HG03457 (cell line): ENCODE measurements around the gene GLDN.

Experiments used
- ATAC-seq: cut with Tn5 transposase; IDR thresholded peaks from one replicate; pipeline ENCODE4 v1.9.1; 2021; ENCODE audit warnings: moderate number of reproducible peaks; ENCODE audit not compliant: unreplicated experiment

Gene GLDN

DNA sequence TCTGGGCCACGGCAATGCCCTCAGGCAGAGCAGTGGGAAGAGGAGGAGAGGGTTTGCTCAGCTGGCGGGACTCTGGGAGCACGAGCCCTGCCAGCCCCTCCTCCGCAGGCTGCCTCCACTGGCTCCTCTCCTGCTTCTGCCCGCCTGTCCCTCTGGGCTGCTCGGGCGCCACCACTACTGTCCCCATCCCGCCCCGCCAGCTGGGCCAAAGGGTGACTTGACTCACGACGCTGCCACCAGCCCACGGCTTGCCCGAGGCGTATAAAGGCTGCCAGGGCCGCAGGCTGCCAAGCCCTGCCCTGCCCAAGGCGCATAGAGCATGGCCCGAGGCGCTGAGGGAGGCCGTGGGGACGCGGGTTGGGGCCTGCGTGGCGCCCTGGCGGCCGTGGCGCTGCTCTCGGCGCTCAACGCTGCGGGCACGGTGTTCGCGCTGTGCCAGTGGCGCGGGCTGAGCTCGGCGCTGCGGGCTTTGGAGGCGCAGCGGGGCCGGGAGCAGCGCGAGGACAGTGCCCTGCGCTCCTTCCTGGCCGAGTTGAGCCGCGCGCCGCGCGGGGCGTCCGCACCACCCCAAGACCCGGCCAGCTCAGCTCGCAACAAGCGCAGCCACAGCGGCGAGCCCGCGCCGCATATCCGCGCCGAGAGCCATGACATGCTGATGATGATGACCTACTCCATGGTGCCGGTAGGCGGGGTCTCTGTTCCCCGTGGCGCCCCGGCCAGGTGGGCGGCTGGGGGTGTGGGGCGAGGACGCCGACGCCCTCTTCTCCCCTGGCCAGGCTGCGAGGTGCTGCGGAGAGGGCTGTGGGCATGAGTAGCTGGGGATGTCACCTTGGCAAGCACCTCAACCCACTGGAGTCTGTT is at the start of gene GLDN:
TSS of gene GLDN (plus strand) at position 290 of the 861 bp plus-strand sequence. CDS start at position 320, 30 bp downstream.
- no peak for ATAC-seq

DNA sequence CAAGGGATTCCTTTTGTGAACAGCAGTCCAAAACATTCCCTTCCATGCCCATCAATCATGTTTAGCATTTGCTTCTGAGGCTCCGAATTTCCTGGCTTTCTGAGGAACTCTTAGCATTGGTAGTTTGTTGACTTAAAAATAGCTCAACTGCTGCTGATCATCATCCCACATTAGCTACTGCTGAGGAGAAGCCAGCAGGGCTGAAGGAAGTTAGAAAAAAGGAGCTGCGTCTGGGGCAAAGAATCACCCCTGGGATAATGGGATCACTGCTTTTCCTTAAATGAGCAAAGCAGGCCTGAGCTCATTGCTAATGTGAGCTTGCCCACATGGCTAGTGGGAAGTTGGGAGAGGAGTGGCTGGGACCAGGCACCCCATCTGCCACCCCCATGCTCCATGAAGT is 42.8 kb upstream of the GLDN start:
- no peak for ATAC-seq

DNA sequence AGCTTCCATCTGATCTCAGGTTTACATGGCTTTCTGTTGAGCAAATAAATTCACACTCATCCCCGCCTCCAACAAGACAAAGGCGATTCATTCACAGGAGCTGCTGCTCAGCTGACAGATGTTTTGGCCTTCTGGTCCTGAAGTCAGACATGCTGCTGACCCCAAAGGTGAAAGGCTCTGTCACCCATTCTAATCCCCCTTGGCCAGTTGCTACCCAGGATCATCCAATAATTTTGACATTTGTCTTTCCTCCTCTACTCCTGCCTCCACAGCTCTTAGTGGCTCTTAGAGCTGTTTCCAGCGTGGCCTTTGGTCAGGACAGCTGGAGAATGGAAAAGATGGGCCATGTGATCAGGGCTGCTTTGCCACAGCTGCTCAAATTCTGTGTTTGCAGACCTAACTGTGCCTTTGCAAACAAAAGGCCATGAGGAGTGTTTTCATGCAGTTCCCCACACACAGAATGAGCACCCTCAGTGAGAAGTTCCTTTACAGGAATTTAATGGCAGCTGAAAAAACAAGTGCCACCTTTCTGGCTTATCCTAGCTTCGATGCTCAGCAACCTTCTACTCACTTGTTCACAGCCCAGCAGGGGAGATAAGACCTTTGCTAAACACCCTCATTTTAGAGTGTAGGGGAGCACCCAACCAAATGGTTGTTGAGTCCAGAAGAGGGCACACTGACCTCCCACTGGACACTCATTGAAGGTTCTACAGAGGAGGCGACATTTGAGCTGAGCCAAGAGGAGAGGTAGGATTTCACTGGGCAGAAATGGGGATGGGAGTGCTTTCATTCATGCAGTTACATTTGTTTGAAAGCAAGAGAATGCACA is 42.1 kb upstream of the GLDN start:
- ATAC-seq = no peak

DNA sequence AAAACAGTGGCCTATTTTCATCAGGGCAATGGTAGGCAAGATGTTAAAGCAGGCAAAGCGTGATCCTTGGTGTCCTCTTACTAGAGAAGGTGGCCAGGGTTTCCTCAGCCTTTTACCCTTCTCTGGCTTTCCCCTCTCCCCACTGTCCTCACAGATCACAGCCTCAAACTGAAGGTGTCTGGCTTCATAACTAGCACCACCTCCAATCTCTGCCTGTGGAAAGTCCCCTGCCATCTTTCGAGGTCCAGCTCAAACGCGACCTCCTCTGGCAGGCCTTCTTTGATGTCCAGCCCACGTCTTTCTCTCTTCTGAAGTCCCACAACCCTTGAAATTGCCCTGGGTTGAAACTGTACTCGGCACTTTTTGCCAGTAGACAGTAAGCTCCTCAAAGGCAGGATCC is 39.0 kb upstream of the GLDN start:
- ATAC-seq = no peak

DNA sequence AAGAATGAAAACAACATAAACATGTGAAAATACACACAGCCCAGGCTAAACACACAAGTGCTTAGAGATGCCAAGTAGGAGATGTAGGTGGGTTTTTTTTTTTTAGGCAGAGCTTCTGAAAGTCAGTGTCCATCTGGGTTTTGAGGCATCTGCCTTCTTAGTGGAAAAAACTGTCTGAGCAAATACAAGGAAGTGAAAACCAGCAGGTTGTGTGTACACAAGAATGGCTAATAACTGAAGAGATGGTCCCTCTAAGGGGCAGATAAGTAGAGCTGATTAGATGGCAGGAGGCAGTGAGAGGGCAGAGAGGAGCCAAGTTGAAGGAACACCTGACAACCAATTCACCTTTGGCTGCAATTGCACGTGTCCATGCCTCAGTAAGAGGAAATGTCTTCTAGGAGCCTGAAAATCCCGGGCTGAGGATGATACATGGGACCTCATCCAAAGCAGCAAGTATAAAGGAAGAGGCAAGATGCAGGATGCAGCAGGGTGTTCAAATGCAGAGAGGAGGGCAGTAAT is 37.9 kb upstream of the GLDN start:
- ATAC-seq = no peak

DNA sequence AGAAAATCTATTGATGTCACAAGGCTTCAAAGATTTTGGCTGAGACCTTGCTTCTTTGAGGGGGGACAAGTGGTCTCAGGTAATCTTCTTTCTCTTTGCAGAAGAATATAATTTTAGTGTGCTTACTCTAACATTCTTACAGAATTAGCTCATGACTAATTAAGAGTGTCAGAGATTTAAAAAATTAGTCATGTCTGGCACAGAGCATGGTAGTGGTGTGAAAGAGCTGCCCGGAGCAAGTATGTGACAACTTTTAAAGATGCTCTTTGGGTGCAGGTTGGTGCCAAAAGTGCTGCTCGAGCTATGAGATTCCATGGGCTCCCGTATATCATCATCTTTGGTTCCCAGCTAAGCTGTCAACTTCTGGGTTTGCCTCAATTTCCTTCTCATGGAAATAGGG is 34.1 kb upstream of the GLDN start:
- no peak for ATAC-seq

DNA sequence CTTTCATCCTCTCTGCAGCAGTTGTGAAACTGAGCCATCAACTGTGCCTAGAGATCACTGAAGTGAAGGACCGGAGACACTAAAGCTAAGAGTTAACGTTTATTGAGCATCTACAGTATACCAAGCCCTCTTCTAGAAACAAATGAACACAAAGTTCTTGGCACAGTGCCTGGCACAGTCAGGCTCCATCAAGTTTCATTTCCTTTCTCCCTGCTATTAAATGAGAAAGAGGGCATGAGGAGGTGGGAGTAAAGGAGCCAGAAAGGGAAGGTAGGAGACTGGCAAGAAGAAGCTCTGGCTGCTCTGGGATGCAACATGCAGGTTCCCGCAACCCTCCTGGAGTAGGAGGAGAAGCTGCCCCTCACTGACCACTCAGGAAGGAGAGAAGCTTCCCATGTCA is 33.6 kb upstream of the GLDN start:
- no peak for ATAC-seq

DNA sequence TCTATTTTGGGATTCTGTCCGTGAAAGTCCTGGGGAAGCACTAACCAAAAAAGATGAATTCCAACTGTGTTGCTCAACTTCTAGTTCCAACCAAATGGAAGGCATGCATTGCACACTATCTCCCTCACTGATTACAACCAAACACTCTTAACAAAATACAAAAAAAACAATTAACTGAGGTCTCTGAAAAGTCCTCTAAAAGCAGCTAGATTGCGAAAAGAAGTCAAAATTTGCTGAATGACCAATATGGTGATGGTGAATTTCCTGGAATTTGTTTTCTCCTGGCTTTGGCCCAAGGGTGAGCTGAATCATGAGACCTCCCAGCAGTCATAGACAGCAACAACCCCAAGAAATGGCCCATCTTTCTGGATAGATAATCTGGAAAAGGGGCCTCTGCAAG is 31.4 kb upstream of the GLDN start:
- no peak for ATAC-seq

DNA sequence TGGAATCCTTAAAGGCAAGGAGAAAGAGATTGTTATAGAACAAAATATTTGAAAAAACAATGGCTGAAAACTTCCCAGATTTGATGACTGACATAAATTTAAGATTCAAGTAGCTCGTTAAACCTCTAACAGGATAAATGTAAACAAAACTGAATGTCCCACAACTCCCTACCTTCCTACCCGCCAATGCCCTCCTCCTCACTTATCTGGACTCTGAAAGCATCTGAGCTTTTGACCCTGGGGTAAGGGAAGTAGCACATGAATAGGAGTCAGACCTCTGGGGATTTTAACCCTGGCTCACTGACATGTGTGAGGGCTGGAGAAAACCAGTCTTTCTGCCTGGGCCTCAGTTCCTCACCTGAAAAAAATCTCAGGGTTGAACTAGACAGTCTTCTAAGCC is 29.9 kb upstream of the GLDN start:
- no peak for ATAC-seq

DNA sequence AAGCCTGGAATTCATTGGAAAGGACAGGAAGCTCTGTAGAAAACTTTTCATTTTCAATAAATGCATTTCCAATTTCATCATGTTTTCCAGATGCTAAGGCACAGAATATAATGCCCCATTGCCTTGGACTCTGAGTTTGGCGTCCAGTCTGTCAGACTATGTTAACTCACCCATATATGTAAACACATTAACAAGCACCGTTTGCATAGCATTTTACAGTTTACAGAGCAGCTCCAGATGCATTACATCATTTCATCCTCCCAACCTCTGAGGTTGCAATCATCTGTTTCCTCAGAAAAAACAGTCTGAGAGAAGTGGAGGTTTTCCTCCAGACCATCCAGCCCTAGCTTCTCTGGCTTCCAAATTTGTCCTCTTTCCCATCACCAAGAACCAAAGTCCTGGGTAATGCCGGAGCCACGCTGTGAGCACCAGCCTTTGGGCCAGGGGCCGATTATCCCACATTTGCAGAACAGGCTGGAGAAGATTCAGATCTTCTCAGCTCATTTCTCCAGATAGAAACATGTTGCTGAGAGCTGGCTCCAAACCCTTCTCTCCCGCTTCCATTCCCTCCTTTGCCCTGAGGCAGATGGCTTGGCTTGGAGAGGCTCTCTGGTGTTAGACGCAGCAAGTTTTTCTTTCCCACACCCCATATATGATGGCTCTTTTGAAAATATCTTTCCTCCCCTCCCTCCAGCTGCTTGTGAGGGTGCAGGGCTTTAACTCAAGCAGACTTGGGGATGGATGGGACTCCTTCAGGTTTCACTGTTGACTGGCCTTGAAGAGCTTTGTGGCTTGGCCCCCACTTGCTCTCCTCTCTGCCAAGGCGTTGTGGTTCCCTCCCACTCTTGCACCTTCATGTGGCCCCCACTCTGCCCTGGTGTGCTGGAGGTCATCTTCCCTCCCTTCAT is 29.0 kb upstream of the GLDN start:
- no peak for ATAC-seq

DNA sequence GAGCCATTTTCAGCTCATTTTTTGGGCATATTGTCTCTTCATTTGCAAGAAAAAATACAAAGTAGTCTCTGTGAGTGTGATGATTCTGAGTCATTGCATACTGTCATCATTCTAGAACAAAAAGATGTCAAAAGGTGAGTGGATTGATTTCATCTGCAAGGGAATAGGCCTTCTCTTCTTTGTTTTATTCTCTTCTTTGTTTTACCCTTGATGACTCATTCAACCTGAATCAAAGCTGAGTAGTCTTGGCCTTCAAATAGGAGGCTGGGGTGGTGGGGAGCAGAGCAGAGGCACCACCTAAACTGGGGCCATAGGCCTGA is 28.4 kb upstream of the GLDN start:
- no peak for ATAC-seq

DNA sequence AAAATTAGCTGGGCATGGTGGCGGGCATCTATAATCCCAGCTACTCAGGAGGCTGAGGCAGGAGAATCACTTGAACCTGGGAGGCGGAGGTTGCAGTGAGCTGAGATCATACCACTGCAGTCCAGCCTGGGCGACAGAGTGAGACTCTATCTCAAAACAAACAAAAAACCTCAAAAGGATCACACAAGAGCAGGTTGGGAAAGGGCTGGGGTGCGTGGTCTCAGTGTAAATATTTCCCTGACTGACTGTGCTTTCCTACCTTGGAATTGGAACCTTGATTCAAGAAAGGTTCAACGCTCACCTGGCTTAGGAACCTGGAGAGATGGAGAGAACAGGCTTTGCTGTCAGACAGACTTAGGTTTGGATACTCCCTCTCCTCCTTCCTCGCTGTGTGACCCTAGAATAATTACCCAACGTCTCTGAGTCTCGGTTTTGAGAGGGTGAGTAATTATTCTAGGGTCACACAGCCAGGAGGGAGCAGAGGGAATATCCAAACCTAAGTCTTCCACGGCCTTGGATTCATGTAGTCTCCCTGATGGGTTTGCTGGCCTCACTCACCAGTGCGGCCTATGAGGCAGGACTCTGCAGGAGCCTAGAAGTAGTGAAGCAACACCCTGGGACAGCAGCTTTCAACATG is 27.7 kb upstream of the GLDN start:
- no peak for ATAC-seq

DNA sequence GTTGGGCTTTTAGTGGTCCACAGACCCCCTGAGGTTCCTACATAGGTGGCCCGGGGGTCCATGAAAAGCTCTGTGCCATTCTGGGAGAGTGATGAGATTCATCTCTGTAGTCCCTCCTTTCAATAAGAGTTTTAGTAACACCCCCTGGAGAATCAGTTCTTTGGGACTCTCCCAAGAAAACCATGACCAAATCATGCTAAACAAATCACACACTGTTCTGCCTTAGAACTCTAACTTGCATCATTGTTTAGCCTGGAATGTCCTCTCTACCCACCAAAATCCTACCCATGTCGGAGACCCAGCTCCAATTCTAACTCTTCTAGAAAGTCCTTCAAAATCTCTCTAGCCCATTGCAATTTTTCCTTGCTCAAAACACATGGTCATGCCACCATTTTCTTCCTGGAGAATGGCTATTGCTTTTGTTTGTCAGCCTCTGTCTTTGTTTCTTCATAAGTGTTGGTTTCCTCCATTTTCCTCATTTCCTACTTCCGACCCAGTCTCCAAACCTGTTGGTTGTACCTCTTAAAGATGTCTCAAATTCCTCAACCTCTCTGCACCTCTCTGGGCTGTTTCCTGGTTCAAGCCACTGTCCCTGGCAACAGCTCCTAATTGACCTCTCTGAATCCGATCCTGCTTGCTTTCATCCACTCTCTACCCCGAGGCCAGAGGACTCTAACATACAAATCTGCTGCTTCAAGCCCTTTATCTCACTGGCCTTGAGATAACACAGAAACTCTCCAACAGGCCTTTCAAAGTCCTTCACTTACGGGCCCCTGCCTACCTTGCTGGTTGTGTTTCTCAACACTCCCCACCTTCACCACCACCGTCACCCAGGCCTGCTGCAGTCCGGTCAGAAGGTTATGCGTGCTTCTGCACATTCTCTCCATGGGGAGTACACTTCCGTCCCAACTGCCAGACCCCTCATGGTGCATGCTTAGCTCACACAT is 26.8 kb upstream of the GLDN start:
- ATAC-seq = no peak

DNA sequence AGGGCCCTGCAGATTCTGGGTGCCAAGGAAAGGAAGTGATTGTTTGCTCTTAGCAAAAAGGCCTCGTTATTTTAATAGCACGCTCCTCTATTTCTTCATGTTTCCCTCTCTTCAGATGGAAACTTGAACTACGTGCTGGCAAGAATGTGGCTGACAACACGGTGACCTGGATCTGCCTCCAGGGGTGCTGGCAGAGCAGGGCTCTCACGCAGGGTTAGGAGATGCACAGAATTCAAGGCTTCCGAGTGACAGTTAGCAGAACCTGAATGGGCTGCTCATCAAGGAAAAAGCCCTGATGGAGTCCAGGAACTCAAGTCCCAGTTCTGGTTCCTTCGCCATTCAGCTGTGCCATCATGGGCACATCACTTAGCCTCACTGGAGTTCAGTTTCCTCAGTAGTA is 25.7 kb upstream of the GLDN start:
- no peak for ATAC-seq

DNA sequence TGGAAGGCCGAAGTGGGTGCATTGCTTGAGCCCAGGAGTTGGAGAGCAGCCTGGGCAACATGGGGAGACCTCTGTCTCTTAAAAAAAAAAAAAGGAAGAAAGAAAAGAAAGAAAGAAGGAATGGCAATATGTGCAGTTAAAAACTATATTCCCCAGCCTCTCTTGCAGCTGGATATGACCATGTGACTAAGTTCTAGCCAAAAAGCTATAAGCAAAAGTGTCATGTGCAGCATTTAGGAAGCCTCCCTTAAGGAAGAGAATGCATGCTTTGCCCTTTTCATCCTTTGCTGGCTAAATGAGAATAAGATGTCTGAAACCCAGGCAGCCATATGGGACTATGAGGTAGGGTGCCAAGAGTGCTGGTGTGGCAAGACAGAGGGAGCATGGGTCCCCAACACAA is 24.8 kb upstream of the GLDN start:
- no peak for ATAC-seq

DNA sequence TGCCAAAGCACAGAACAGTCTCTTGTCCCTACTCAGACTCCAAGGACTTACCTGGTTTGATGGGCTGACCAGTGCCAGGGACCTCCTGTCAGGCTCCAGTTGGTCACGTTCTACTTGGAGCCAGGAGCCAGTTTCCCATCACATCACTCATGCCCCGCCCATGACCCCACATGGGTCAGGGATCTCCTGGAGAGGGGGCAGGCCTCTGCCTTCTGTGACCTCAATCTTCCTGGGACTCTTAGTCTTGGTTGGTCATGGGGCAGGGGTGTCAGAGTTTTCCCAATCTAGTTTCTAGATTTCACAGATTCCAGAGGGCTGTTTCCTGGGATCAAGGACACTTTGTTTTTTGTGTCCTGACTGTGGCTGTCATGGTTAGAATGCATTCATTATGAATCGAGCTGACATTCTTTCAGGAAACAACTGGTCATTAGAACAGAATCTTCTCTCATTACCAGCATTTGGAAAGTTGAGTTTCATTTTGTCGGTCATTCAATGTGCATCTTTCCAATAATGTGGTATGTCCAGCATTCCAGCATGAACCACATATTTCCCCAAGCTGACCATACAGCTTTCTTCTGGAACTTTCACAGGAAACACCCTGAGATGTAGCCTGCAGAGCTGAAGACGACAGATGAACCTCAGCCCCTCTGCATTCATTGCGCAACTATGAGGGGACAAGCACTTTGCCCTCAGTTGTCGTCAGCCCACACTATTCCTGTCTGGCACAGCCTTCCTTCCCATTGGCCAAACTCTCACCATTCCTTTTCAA is 22.9 kb upstream of the GLDN start:
- no peak for ATAC-seq

DNA sequence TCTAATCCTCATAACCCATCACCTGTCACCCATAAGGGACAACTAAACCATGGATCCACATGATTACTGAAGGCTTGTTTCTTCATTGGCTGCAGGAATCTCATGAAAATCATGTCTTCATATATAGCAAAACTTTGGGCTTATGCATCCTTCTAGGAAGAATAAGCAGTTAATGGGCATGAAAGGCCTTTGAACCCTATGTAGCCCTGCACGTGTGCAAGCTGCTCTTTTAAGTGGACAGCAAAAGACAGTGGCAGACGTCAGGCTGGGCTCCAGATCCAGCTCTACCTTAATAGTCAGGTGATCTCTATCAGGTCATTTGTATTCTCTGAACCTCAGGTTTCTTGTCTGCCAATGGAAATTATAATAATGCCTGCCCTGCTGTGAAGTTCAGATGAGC is 21.9 kb upstream of the GLDN start:
- no peak for ATAC-seq

DNA sequence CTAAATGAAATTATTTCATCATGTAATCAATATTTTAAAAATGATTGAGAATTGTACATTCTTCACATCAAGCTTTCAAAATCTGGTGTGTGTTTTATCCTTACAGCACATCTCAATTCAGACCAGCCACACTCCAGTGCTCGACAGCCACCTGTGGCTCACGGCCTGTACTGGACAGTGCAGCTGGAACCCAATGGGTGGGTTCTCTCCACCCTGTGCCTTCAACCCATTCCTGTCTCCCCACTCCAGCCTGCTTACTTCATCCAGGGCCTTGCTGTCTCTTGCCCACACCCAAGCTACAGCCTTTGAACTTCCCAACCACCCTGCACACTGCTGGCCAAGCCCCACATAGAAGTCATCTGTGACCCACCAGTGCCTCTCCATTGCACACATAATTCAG is 20.6 kb upstream of the GLDN start:
- ATAC-seq = no peak

DNA sequence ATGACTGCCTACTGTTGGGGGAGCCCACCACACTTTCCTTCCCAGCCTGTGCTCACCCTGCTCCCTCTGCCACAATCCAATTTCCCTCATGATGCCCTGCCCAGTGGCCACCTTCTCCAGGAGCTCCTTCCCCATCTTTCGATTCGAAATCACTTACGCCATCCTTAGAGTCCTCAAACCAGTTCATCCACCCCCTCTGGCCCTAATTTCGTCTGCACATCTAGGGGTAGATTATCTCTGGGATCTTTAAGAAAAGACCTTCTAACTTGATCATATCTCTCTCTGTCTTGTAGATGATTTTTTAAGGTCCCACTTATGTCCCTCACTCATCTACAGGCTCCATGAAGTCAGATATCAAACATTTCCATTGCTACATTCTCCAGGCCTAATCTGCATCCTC is 20.1 kb upstream of the GLDN start:
- ATAC-seq = no peak
